K562 (cell line): ENCODE data around the gene FBXO17. TPM values are rescaled to one million over a fixed set of nuclear protein-coding genes. Genes with fewer than 3 reads are reported as not detected.

Source experiments
- ATAC-seq: fragments of 200-7000 bp; cut with Tn5 transposase; 3 replicates; pipeline ENCODE4 v1.9.1; 2020; ENCODE audit warnings: moderate library complexity
- BruUV-seq: library from RNA; stranded (reverse); fragments of 400-500 nt; replicated peaks from 2 replicates; lab custom pipeline; 2021; lab: Mats Ljungman, UMichigan
- CTCF ChIA-PET: fragments of 300-600 bp; formaldehyde crosslinking; extraction: SDS; loops from one replicate; lab custom pipeline; 2021; ENCODE audit warnings: low intra/inter-chr PET ratio; lab: Yijun Ruan, JAX
- POLR2A ChIA-PET: fragments of 300-600, 350-650 bp; sonication (Branson Sonifier 250); formaldehyde crosslinking; extraction: SDS; loops from one replicate; lab custom pipeline; 2021; ENCODE audit warnings: antibody characterized with exemption, inconsistent platforms; lab: Yijun Ruan, JAX
- DNase-seq, 4 experiments: peaks; one replicate each; pipeline versions ENCODE4 v3.0.0 to v3.0.0-alpha.2; 2011 to 2018; ENCODE audit warnings: low spot score in 3 of 4, mixed read lengths in 3 of 4; ENCODE audit errors: extremely low read depth in 1 of 4
- FAIRE-seq: peaks from 2 replicates; lab custom pipeline; 2011; peaks lifted over from hg19 to GRCh38; lab: Jason Lieb, UNC
- H2AFZ ChIP-seq: 2 replicates; pipeline ENCODE4 v1.6.0; 2011; ENCODE audit warnings: low read depth, low read length, control low read depth, inconsistent platforms
- H3K27ac ChIP-seq: fragments of 200-600 bp; 3 replicates; pipeline ENCODE4 v1.8.0; 2011; ENCODE audit warnings: low read depth, mild to moderate bottlenecking, control low read depth, inconsistent platforms, low read length, moderate library complexity, mixed read lengths; ENCODE audit errors: extremely low read depth
- H3K27me3 ChIP-seq, 2 experiments: fragments of 300-600 bp in 1 of 2; 2 replicates in 1 of 2; 3 replicates in 1 of 2; pipeline versions ENCODE4 v1.6.0 to v1.8.0; 2011; ENCODE audit warnings: inconsistent platforms in 2 of 2, low read length in 2 of 2, mild to moderate bottlenecking in 1 of 2, mixed read lengths in 1 of 2, moderate library complexity in 1 of 2; ENCODE audit not compliant: control insufficient read depth in 2 of 2, insufficient read depth in 2 of 2
- H3K36me3 ChIP-seq: fragments of 300-600 bp; 3 replicates; pipeline ENCODE4 v1.8.0; 2011; ENCODE audit warnings: mild to moderate bottlenecking, low read length, inconsistent platforms; ENCODE audit not compliant: control insufficient read depth, insufficient read depth
- H3K4me1 ChIP-seq, 2 experiments: fragments of 200-600 bp in 1 of 2; replicated peaks in 1 of 2; 2 replicates in 1 of 2; 3 replicates in 1 of 2; pipeline versions ENCODE4 v1.5.1 to v1.8.0; 2011; ENCODE audit warnings: inconsistent platforms in 2 of 2, low read length in 2 of 2, mild to moderate bottlenecking in 1 of 2, mixed read lengths in 1 of 2, moderate library complexity in 1 of 2; ENCODE audit not compliant: control insufficient read depth in 2 of 2, insufficient read depth in 2 of 2
- H3K4me2 ChIP-seq: 2 replicates; pipeline ENCODE4 v1.6.1; 2011; ENCODE audit warnings: low read length, control low read depth, inconsistent platforms, mixed read lengths; ENCODE audit not compliant: insufficient read depth
- H3K4me3 ChIP-seq: fragments of 200-600 bp; sonication (generic), shearing (Covaris generic); 2 replicates; pipeline ENCODE4 v1.5.1; 2016; ENCODE audit warnings: control low read depth, inconsistent platforms
- H3K79me2 ChIP-seq: fragments of 200-600 bp; 3 replicates; pipeline ENCODE4 v1.8.0; 2011; ENCODE audit warnings: low read length, inconsistent platforms; ENCODE audit not compliant: control insufficient read depth, insufficient read depth
- H3K9ac ChIP-seq, 2 experiments: 2 replicates each; pipeline versions ENCODE4 v1.6.0 to v1.6.1; 2011; ENCODE audit warnings: low read depth in 2 of 2, low read length in 2 of 2, control low read depth in 1 of 2, inconsistent platforms in 1 of 2, mild to moderate bottlenecking in 1 of 2, mixed read lengths in 1 of 2; ENCODE audit not compliant: insufficient read depth in 1 of 2
- H3K9me1 ChIP-seq: one replicate; pipeline ENCODE4 v1.6.0; 2011; ENCODE audit warnings: inconsistent platforms, mild to moderate bottlenecking, low read length, moderate library complexity; ENCODE audit not compliant: control insufficient read depth, insufficient read depth
- H3K9me3 ChIP-seq: replicated peaks from 2 replicates; pipeline ENCODE4 v1.5.1; 2011; ENCODE audit warnings: low read depth, low read length, inconsistent platforms; ENCODE audit not compliant: control insufficient read depth, insufficient read depth
- H4K20me1 ChIP-seq: replicated peaks from 2 replicates; pipeline ENCODE4 v1.6.1; 2011; ENCODE audit warnings: low read length, inconsistent platforms, mixed read lengths; ENCODE audit not compliant: control insufficient read depth, insufficient read depth
- CCNT2 ChIP-seq: IDR thresholded peaks from 2 replicates; pipeline ENCODE4 v1.6.1; 2011; ENCODE audit warnings: borderline replicate concordance, low read depth, mild to moderate bottlenecking, moderate library complexity, mixed read lengths, low read length; ENCODE audit not compliant: insufficient read length; ENCODE audit errors: extremely low read depth
- FOS ChIP-seq: IDR thresholded peaks from 3 replicates; pipeline ENCODE4 v1.6.1; 2011; ENCODE audit not compliant: insufficient read length; ENCODE audit errors: extremely low read depth
- HDAC1 ChIP-seq, 2 experiments: fragments of 450-650 bp; IDR thresholded peaks; 2 replicates each; pipeline ENCODE4 v1.6.1; 2016 to 2017; ENCODE audit warnings: inconsistent platforms in 1 of 2, mild to moderate bottlenecking in 1 of 2, moderate library complexity in 1 of 2
- RHOXF2B ChIP-seq: fragments of 250-450 bp; sonication (Bioruptor Pico); conservative IDR thresholded peaks from 2 replicates; pipeline ENCODE4 v1.5.1; 2021
- SMC3 ChIP-seq: conservative IDR thresholded peaks from 2 replicates; pipeline ENCODE4 v1.6.1; 2011; ENCODE audit warnings: low read depth, low read length, improper control_type of control experiment; ENCODE audit not compliant: insufficient read depth
- STAG1 ChIP-seq: sonication (generic); formaldehyde crosslinking; IDR thresholded peaks from 2 replicates; pipeline ENCODE4 v1.5.0; 2020; ENCODE audit warnings: missing genetic modification reagents, borderline replicate concordance
- THRAP3 ChIP-seq: fragments of 450-650 bp; IDR thresholded peaks from 2 replicates; pipeline ENCODE4 v1.6.1; 2016; ENCODE audit warnings: mild to moderate bottlenecking, inconsistent platforms, borderline replicate concordance
- ZNF140 ChIP-seq: fragments of 250-450 bp; sonication (Bioruptor Pico); IDR thresholded peaks from 2 replicates; pipeline ENCODE4 v1.8.0; 2021; ENCODE audit warnings: moderate library complexity, mild to moderate bottlenecking, inconsistent platforms
- ZNF212 ChIP-seq: fragments of 450-650 bp; formaldehyde crosslinking; IDR thresholded peaks from 2 replicates; pipeline ENCODE4 v1.4.0; 2020; ENCODE audit warnings: mild to moderate bottlenecking
- ZNF24 ChIP-seq: fragments of 450-650 bp; IDR thresholded peaks from 2 replicates; pipeline ENCODE4 v1.6.1; 2016
- ZNF354B ChIP-seq: fragments of 250-450 bp; sonication (Bioruptor Pico); IDR thresholded peaks from 2 replicates; pipeline ENCODE4 v1.4.0; 2020
- WGBS: fragments of 100-300 bp; shearing (Covaris generic); methylation state at CpG from one replicate; pipeline ENCODE4 v1.1.6; 2016; ENCODE audit warnings: low coverage, mixed read lengths; ENCODE audit not compliant: insufficient coverage; ENCODE audit errors: missing lambda C conversion rate; 5-methylcytosine and 5-hydroxymethylcytosine counted together
- in situ Hi-C: fragments of 300-500 bp; cut with MboI; formaldehyde crosslinking; loops from 4 replicates; pipeline ENCODE4 v1.15.0; 2018; ENCODE audit warnings: inconsistent platforms, mixed read lengths
- intact Hi-C: fragments of 100-400 bp; cut with micrococcal nuclease; formaldehyde crosslinking; loops from 2 replicates; pipeline ENCODE4 v1.14.2; 2022
- polyA plus RNA-seq, 8 experiments: library from polyadenylated mRNA; depleted of rRNA in 4 of 8; stranded (reverse) in 5 of 8; unstranded in 3 of 8; fragments of >200 nt; fragmentation: Nextera tagmentation in 2 of 8; fragmentation: Illumina TruSeq in 1 of 8; extraction: Ambion mirVana in 2 of 8; extraction: Trizol in 1 of 8; gene quantifications; 2 replicates each; pipeline versions ENCODE4 v1.2.1 to v1.2.3, GENCODE V29; 2011 to 2014; ENCODE audit warnings: inconsistent platforms in 1 of 8, missing spikeins in 1 of 8
- total RNA-seq, 7 experiments: library from RNA; depleted of rRNA in 6 of 7; stranded (reverse); fragments of >200 nt in 6 of 7; fragmentation: Illumina TruSeq in 2 of 7; extraction: Trizol in 2 of 7; gene quantifications; 2 replicates each; pipeline versions ENCODE4 v1.2.1 to v1.2.3, GENCODE V29; 2011 to 2021; ENCODE audit warnings: low replicate concordance in 1 of 7
- TF ChIP-seq, protein P1 (sequence below), 2 experiments: fragments of 450-650 bp; formaldehyde crosslinking in 1 of 2; IDR thresholded peaks; 2 replicates each; pipeline versions ENCODE4 v1.4.0 to v1.6.1; 2014 to 2020; ENCODE audit warnings: mild to moderate bottlenecking in 2 of 2, borderline replicate concordance in 1 of 2, low read depth in 1 of 2
- TF ChIP-seq, protein P2 (sequence below): sonication (generic); formaldehyde crosslinking; IDR thresholded peaks from 2 replicates; pipeline ENCODE4 v1.8.0; 2022; ENCODE audit warnings: missing genetic modification reagents, mild to moderate bottlenecking, moderate library complexity, borderline replicate concordance

The FBXO17 gene
- total and polyA plus RNA-seq, 9 of the 15 experiments (the other 6 are each of a cell fraction or from before 2014, with no cell fraction given), result 4.1 to 27.1 (median 19.0) TPM

DNA sequence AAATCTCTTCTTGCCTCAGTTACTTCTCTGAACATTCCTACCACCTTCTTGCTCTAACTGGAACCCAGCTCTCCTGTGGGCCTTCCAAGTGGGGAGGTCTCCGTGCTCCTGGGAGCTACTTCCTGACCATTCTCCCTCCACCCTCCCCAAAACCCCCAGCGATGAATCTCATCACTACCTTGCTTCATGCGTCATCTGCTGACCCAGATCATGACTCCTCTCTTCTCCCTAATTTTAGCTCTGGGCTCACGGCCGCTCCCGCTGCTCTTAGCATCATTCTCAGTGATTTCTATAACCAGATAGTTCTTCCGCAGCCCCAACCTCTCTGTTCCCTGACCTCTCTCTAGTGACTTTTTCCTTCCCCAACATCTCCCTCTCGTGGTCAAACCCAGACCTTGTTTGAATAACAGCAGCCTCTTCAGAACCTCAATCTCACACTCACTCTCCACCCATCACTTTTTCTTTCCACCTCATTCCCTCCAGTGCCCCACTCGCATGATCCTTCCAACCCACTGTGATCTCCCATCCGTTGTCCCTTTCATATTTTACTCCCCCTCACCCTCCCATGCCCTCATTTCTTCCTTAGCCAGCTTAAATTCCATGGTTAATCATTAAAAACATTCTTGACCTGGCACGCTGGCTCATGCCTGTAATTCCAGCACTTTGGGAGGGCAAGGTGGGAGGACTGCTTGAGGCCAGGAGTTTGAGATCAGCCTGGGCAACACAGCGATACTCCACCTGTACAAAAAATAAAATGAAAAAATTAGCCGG lies 23.0 kb downstream of the FBXO17 start:
- Histone ChIP-seq H3K4me3 (no peak overlapping the region), H3K9me3 (no peaks in the 10 kb centered on the region), H3K79me2 (no peaks in the 10 kb centered on the region), H3K9me1 (no peaks in the 10 kb centered on the region), H3K27ac (no peak overlapping the region), H3K4me2 (no peak overlapping the region), H3K36me3 (peaks cover 12% of the 10 kb centered on the region; the same call in 1 of the 3 replicates), H4K20me1 (no peaks in the 10 kb centered on the region), H3K27me3 (no peaks in the 10 kb centered on the region), H3K4me1 (peaks cover 0 to 5% of the 10 kb centered on the region in 2 experiments; a peak in 1 of 5 replicates), H3K9ac (no peak overlapping the region), H2AFZ (no peak overlapping the region)
- ATAC-seq (peak; percentile 89), DNase-seq (peak in 2 of 4 experiments; percentile 45 to 62), FAIRE-seq (peak; percentile 69)
- intact Hi-C loops, result loop anchor here (5.0 kb wide), 1 partner anchor 550 kb away; the partner anchor contains the start of gene FAM98C
- whole genome bisulfite sequencing, result 59% methylated on average over 13 of the region's 13 CpGs
- ChIA-PET CTCF (no interaction called here), POLR2A (interaction anchor here (1.4 kb wide), 1 partner anchor 9 kb away, joined by 3 read pairs; no protein-coding TSS in a partner anchor)
- no TSS peak for BruUV-seq
- in situ Hi-C loops, result no loop called here
- no peak for TF ChIP-seq RHOXF2B (CRISPR knock-in tag)
- no peak for TF ChIP-seq CCNT2
- TF ChIP-seq, protein P1, sequence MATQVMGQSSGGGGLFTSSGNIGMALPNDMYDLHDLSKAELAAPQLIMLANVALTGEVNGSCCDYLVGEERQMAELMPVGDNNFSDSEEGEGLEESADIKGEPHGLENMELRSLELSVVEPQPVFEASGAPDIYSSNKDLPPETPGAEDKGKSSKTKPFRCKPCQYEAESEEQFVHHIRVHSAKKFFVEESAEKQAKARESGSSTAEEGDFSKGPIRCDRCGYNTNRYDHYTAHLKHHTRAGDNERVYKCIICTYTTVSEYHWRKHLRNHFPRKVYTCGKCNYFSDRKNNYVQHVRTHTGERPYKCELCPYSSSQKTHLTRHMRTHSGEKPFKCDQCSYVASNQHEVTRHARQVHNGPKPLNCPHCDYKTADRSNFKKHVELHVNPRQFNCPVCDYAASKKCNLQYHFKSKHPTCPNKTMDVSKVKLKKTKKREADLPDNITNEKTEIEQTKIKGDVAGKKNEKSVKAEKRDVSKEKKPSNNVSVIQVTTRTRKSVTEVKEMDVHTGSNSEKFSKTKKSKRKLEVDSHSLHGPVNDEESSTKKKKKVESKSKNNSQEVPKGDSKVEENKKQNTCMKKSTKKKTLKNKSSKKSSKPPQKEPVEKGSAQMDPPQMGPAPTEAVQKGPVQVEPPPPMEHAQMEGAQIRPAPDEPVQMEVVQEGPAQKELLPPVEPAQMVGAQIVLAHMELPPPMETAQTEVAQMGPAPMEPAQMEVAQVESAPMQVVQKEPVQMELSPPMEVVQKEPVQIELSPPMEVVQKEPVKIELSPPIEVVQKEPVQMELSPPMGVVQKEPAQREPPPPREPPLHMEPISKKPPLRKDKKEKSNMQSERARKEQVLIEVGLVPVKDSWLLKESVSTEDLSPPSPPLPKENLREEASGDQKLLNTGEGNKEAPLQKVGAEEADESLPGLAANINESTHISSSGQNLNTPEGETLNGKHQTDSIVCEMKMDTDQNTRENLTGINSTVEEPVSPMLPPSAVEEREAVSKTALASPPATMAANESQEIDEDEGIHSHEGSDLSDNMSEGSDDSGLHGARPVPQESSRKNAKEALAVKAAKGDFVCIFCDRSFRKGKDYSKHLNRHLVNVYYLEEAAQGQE (IDR thresholded peaks at IDR 0.05; ENCODE audit: borderline replicate concordance), result peak; percentile 36; the same call in 1 of the 2 replicates
- TF ChIP-seq, protein P1 (CRISPR knock-in tag; IDR thresholded peaks at IDR 0.05; ENCODE audit: low read depth), result no peak
- TF ChIP-seq, protein P2, sequence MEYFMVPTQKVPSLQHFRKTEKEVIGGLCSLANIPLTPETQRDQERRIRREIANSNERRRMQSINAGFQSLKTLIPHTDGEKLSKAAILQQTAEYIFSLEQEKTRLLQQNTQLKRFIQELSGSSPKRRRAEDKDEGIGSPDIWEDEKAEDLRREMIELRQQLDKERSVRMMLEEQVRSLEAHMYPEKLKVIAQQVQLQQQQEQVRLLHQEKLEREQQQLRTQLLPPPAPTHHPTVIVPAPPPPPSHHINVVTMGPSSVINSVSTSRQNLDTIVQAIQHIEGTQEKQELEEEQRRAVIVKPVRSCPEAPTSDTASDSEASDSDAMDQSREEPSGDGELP (CRISPR knock-in tag), result no peak
- TF ChIP-seq THRAP3, result no peak
- no peak for TF ChIP-seq FOS
- TF ChIP-seq ZNF354B (CRISPR knock-in tag), result no peak
- peak; percentile 40; the same call in 1 of the 2 replicates for TF ChIP-seq SMC3
- no peak for TF ChIP-seq ZNF140
- peak; percentile 44; the same call in 1 of the 2 replicates for TF ChIP-seq STAG1 (CRISPR knock-in tag)
- TF ChIP-seq HDAC1 (IDR thresholded peaks at IDR 0.05), result no peak
- no peak for TF ChIP-seq ZNF24
- TF ChIP-seq ZNF212 (CRISPR knock-in tag), result no peak
